Endometrium (tissue), 2 donors: ENCODE results near the gene ADGRE2.
"Not testable (repeated sequence)": the region's sequence is repeated elsewhere in the genome, so short reads cannot be mapped to it uniquely, and the experiment has no call there.

Source experiments
- FAIRE-seq: peaks from 2 replicates; lab custom pipeline; 2012; peaks lifted over from hg19 to GRCh38; lab: Jason Lieb, UNC
- donor health status: control.
- donor health status: control.

Gene ADGRE2

DNA sequence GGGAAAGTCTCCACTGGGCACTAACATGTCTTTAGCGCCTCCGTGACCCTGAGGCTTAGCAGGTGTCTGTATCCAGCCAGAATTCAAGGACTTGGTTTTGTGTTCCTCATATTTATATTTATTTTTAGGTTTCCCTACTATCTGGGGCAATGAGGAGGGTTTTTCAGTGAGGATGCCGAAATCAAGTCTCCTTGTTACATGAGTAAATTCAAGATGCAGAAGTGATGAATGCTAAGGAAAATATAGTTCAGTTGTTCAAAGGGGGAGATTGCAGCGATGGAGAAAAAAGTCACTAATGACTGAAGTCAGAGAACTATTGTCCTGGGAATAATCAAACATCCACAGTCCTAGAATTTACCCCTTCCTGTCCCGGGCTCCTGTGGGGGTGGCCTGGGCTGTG, 791 bp upstream of the ADGRE2 start:
- FAIRE-seq: no peak

DNA sequence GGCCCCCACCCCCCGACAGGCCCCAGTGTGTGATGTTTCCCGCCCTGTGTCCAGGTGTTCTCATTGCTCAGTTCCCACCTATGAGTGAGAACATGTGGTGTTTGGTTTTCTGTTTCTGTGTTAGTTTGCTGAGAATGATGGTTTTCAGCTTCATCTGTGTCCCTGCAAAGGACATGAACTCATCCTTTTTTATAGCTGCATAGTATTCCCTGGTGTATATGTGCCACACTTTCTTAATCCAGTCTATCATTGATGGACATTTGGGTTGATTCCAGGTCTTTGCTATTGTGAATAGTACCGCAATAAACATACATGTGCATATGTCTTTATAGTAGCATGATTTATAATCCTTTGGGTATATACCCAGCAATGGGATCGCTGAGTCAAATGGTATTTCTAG, 715 bp downstream of the ADGRE2 start:
- not testable (repeated sequence) for FAIRE-seq

DNA sequence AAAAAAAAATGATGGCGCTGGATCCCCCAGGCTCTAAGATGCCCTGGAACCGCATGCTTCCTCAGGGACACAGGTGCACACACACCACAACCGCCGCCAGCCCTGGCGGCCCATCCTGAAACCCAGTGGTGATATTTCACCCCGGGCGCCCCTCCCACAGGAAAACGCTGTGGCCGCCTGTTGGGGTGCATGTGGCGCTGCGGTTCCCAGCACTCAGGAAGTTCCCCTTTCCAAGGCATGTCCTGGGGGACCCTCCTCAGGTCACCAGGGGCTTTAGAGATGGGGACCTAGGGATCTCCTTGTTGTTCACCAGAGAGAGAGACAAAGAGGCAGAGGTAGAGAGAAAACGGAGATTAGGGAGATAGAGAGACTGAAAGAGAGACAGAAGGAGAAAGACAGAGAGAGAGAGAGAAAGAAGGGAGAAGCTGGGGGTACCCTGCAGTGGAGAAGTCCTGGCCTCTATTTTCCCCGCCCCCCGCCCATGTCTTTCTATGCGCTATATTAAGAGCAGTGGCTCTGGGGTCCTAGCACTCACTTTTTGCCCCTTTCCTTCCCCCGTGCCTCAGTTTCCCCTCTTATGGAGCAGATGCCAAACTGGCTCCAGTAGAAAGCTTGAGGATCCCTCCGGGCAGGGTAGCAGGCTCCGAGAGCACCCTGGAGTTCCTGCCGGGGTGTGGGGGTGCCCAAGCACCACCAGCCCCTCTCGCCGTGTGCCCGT, 2.3 kb downstream of the ADGRE2 start:
- FAIRE-seq: no peak

DNA sequence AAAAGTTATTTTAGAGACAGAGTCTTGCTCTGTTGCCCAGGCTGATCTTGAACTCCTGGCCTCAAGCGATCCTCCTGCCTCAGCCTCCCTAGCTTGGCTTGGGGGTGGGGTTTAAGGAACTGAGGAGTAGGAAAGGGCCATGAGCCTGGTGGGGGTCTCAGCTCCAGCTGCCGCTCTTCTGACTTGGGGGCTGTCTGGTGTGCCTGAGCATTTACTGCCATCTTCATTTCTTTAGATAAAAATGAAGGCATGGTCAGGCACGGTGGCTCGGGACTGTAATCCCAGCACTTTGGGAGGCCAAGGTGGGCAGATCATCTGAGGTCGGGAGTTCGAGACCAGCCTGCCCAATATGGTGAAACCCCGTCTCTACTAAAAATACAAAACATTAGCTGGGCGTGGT, 3.0 kb downstream of the ADGRE2 start:
- FAIRE-seq: not testable (repeated sequence)

DNA sequence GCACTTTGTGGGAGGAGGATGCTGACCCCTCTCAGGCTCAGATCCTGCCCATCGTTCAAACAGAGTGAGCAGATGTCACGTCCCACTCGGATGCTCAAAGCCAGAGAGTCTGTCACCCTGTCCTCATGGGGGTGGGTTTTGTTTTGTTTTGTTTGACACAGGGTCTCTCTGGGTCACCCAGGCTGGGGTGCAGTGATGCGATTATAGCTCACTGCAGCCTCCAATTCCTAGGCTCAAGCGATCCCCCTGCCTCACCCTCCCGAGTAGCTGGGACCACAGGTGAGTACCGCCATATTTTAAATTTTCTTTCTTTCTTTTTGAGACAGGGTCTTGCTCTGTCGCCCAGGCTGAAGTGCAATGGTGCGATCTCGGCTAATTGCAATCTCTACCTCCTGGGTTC, 4.0 kb downstream of the ADGRE2 start:
- FAIRE-seq: no peak

DNA sequence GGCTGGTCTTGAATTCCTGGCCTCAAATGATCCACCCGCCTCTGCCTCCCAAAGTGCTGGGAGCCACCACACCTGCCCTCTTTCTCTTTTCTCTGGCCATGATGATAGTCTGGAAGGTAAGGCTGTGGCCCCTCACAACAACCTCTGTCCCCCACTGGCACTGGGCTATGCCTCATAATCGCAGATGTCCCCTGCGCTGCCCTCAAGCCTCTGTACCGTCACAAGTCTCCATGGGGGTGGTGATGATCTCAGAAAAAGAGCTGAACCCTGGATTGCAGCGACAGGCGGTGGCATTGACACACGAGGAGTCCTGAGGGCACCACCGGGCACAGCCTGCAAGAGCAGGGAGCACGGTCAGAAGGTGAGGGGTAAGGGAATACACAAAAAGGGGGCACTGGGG, 4.6 kb downstream of the ADGRE2 start:
- FAIRE-seq: not testable (repeated sequence)

DNA sequence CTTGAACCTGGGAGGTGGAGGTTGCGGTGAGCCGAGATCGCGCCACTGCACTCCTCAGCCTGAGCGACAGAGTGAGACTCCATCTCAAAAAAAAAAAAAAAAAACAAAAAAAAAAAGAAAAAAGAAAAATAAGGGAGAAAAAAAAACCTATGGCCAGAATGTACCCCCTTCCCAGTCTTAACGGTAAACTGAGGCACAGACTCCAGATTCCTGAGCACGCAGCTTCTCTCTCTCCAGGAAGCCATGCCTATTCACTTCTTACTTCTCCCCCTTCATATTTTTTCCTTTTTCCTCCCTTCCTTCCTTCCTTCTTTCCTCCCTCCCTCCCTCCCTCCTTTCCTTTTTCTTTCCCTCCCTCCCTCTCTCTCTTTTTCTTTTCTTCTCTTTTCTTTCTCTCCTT, 5.4 kb downstream of the ADGRE2 start:
- FAIRE-seq: no peak

DNA sequence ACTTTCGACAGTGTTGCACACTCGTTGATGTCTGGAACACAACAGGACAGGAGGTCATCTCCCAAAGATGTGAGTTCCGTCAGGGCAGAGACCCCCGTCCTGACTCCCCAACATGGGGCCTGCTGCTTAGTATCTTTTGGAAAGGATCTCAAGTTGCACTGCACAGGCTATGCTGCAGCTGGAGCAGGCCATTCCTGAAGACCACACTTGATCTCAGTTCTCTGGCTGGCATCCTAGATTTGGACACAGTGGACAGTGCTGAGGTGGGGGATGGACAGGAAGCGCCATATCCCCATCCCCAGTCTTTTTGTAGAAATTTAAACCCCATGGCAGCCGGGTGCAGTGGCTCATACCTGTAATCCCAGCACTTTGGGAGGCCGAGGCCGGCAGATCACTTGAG, 5.9 kb downstream of the ADGRE2 start:
- FAIRE-seq: no peak

DNA sequence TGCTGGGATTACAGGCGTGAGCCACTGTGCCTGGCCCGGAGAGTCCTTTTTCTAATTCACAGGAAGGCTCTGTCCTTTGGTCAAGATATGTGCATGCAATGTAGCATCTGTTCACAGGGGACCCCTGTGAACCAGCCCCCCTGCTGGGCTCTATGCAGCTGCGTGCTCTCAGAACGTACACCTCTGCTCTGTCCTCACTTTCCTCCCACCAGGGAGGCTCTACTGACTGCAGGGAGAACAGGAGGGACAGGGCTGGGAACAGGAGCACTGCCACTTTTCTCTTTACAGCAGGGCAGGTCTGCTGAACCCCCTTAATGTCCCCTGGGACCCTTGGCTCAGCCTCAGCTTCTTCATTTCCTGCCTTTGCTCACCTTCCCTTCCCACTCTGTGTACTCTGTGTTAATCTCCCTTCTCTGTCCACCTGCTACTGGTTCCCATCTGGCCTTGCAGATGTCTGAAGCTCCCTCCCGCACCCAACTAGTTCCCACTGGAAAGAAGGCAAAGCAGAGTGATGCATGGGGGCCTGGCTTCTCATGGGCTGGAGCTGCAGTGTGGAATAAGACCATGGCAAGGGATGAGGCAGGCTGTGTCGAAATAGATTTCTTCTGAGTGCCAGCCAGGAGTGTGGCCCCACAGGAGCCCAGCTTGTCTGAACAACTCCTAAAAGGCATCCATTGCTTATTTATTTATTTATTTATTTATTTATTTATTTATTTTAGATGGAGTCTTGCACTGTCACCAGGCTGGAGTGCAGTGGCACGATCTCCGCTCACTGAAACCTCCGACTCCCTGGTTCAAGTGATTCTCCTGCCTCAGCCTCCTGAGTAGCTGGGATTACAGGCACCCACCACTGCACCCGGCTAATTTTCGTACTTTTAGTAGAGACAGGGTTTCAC, 7.2 kb downstream of the ADGRE2 start:
- FAIRE-seq: no peak

DNA sequence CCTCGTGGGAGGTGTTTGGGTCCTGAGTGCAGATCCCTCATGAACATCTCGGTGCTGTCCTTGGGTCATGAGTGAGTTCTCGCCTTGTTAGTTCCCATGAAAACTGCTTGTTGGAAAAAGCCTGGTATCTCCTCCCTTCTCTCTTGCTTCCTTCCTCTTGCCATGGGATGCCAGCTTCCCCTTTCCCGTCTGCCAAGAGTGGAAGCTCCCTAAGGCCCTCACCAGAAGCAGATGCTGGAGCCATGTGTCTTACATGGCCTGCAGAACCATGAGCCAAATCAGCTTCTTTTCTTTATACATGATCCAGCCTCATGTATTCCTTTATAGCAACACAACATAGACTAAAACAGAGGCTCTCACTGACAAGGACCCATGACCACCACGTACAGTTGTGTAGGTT, 8.2 kb downstream of the ADGRE2 start:
- FAIRE-seq: no peak

DNA sequence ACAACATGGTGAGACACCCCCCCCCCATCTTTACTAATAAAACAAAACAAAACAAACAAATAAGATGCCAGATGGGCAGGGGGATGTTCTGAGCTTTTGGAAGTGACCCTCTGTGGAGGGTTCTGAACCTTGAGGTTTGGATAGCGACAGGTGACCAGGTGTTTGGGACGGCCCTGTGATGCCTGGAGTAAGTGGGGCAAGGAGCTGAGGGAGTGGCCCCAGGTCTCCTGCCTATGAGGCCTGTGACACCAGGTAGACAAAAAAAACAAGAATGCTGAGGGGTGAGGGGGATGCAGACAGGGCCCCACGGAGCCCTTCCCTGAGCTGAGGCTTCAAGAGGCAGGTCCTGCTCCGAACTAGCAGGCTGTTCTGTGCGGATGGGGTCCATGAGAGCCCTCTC, 9.2 kb downstream of the ADGRE2 start:
- no peak for FAIRE-seq

DNA sequence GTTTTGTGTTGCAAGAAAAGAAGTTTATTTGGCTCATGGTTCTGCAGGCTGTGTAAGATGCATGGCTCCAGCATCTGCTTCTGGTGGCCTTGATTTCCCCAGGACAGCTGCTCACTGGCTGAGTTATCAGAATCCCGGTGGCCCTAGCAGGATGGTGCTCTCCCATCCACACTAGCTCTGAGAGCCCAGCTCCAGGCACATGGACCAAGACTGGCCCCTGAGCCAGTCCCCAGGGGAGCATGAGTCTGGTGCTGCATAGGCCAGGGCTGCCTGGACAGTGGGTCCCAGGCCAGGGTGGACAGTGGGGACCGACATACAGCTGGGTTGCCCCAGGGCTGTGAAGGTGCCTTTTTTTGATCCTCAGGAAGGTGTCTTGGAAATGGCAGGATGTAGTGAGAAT, 10.4 kb downstream of the ADGRE2 start:
- FAIRE-seq: no peak

DNA sequence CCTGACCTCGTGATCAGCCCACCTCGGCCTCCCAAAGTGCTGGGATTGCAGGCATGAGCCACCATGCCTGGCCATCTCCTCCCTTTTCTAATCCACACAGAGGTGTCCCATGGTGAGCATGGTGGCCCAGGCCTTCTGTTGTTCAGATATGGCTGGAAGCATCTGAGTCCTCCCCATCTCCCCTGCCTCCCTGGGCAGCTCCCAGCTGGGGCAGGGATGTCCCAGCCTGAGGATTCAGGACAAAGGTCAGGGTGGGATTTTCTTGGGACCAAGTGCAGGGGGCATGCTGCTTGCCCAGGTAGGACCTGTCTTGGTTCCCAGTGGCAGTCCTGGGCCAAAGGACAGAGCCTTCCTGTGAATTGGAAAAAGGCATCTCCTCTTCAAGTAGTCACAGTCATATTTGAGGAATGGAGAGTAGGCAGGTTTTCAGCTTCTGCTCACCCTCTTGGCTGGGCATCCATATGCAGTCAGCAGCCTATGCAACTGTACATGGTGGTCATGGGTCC, 10.8 kb downstream of the ADGRE2 start:
- FAIRE-seq: no peak

DNA sequence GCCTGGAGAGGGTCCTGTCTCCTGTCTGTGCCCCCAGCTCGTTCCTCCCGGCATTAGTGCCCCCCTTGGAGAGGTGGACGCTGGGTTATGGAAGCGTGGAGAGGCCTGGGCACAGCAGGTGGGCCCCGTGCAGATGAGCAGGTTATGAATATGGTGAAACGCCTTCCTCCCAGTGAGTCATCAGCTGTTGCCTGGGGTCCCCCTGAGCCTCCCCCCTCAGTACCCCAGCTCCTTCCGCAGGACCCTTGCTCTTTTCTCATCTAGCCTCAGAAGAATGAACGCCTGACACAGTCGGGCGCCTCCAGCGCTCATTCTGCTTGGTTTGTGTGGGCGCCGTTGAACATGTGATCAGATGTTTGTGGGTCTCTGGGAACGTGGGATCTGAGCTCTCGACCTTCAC, 12.5 kb downstream of the ADGRE2 start:
- FAIRE-seq: not testable (repeated sequence)

DNA sequence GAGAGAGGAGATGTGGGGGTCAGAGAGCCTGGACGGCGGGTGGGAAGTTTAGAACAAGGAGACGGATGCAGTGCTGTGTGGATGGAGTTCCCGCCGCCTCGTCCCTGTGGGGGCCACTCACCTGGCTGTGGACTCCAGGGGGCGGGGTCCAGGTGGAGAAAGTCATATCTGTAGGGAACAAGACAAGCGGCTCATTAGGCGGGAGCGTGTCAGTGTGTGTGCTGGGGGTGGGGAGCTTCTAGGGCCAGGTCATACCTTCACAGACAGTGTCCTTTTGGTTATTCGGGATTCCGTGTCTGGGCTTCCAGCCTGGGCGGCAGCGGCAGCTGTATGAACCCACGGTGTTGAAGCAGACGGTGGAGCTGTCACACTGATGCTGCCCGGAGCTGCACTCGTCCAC, 13.0 kb downstream of the ADGRE2 start:
- FAIRE-seq: not testable (repeated sequence)

DNA sequence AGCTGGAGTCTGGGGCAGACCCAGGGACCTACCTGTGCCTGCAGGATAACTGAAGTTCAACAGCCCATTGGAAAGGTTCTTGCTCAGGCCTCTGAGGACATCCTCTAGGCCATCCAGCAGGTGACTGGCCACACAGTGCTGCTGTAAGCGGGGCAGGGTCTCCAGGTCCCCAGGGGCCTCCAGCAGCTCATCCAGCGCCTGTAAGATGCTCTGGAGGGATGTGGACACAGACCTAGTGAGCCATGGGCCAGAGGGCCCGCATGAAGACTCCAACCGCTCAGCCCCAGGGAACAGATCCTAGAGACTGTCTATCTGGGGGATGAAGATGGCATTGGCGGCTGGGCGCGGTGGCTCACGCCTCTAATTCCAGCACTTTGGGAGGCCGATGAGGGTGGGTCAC, 14.0 kb downstream of the ADGRE2 start:
- FAIRE-seq: no peak

DNA sequence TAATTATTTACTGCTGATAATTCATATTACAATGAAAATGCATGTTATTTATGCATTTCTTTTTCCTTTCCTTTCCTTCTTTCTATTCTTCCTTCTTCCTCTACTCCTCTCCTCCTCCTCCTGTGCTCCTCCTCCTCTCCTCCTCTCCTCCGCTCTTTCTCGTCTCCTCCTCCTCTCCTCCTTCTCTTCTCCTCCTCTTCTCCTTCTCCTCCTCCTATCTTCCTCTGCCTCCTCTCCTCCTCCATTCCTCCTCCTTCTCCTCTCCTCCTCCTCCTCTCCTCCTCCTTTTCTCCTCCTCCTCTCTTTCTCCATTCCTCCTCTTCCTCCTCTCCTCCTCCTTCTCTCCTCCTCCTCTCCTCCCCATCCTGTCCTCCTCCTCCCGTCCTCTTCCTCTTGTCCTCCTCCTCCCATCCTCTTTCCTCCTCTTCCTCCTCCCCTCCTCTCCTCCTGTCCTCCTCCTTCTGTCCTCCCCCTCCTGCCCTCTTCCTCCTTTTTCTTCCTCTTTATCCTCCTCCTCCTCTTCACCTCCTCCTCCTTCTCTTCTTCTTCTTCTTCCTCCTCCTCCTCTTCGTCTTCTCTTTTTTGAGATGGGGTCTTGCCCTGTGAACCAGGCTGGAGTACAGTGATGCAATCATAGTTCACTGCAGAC, 14.7 kb downstream of the ADGRE2 start:
- FAIRE-seq: no peak

DNA sequence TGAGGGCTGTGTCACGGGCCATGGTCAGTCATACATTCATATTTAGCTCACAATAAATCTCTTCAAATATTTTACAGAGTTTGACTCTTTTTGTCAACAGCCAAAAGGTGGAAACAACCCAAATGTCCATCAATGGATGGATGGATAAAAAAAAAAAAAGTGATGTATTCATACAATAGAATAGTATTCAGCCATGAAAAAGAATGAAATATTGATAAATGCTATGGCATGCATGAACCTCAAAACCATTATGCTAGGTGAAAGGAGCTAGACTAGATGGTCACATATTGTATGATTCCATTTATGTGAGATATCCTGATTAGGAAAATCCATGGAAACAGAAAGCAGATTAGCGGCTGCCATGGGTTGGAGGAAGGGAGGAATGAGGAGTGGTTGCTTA, 16.2 kb downstream of the ADGRE2 start:
- no peak for FAIRE-seq

DNA sequence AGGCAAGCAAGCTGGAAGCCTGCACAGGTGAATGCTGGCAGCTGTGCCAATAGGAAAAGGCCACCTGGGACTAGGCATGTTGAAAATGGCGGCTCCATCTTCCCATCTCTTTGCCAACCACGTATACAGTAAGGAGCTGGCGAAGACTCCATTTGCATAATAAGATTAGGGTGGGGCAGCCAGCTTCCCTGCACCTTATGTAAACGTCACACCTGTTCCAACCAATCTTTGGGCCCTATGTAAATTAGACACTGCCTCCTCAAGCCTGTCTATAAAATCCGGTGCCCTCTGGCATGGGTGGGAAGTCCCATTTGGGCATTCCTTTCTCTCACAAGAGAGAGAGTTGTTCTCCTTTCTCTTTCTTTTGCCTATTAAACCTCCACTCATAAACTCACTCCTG, 16.8 kb downstream of the ADGRE2 start:
- no peak for FAIRE-seq

DNA sequence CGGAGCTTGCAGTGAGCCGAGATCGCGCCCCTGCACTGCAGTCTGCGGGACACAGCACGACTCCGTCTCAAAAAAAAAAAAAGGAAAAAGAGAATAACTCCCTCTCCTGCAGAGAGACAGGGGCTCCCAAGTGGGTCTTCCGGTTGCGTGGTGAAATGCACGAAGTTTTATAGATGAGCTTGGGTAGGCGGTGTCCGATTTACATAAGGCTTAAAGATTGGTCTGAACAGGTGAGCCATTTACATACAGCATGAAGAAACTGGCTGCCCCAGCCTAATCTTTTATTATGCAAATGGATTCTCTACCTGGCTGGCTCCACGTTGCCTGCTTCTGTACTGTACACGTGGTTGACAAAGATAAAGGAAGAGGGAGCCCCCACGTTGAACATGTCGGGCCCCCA, 19.5 kb downstream of the ADGRE2 start:
- no peak for FAIRE-seq

DNA sequence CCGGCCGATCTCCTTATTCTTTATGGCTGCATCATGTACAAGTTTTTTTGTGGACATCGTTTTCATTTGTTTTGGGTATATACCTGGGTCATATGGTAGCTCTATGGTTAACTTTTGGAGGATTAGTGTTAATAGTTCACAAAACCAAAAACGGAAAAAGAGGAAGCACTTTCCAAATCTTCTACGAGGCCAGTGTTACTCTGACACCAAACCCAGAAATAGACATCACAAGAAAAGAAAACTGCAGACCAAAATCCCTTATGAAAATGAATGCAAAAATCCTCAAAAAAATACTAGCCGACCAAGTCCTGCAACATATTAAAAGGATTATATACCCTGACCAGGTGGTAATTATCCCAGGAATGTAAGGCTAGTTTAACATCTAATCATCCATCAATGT, 29.8 kb downstream of the ADGRE2 start:
- FAIRE-seq: no peak

DNA sequence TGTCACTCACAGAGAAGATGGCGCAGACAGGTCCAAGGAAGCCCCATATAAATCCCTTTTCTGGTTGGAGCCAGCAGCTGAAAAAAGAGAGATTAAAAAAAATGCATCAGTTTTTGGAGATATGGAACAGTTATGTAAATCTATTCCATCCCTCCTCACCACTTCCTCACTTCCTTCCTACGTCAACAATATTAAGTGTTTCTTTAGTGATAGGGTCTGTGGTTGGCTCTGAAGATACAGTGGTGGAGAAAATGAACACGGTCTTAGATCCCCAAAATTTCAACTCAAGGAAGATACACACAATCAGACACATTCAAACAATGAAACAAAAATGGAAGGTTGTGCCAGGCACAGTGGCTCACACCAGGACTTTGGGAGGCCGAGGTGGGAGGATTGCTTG, 31.5 kb downstream of the ADGRE2 start:
- no peak for FAIRE-seq

DNA sequence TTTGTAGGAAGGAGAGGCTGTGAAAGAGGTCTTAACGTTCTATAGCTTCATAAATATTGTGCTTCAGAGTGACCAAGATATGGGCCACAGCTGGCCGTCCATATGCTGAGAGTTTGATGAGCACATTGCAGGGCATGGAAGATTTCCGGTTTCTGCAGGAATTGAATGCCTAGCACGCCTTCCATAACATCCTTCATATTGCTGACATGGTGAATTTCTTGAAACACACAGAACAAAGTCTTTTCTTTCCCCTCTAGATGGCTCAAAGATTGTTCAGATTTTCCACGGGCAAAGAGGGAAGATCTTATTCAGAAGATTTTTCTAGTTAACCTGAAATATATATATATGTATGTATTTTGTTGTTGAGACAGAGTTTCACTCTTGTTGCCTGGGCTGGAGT, 42.4 kb downstream of the ADGRE2 start:
- FAIRE-seq: no peak
